GM12878 (cell line): Measurements from ENCODE around the gene KRT73. TPM values are rescaled to one million over a fixed set of nuclear protein-coding genes. Genes with fewer than 3 reads are reported as not detected.

Source experiments
- ATAC-seq: fragments of 200-7000 bp; cut with Tn5 transposase; 3 replicates; pipeline ENCODE4 v1.9.1; 2020; ENCODE audit warnings: mild to moderate bottlenecking, moderate library complexity
- BruUV-seq: library from RNA; stranded (reverse); fragments of 400-500 nt; replicated peaks from 2 replicates; lab custom pipeline; 2021; lab: Mats Ljungman, UMichigan
- CTCF ChIA-PET: fragments of 300-600 bp; sonication (Branson Sonifier 250); formaldehyde crosslinking; extraction: SDS; loops from one replicate; lab custom pipeline; 2021; ENCODE audit warnings: inconsistent platforms; lab: Yijun Ruan, JAX
- POLR2A ChIA-PET: fragments of 350-600 bp; formaldehyde crosslinking; extraction: SDS; loops from one replicate; lab custom pipeline; 2021; ENCODE audit warnings: inconsistent platforms; lab: Charles Lee
- RAD21 ChIA-PET: fragments of 300-600 bp; sonication (Branson Sonifier 250); formaldehyde crosslinking; loops from one replicate; lab custom pipeline; 2023; ENCODE audit warnings: antibody characterized with exemption; ENCODE audit not compliant: unreplicated experiment; lab: Charles Lee
- SMC1A ChIA-PET: fragments of 300-600 bp; sonication (Branson Sonifier 250); formaldehyde crosslinking; loops from one replicate; lab custom pipeline; 2023; ENCODE audit not compliant: unreplicated experiment, uncharacterized antibody; lab: Charles Lee
- DNase-seq: peaks from one replicate; pipeline ENCODE4 v3.0.0-alpha.2; 2011; ENCODE audit warnings: low read depth, low spot score
- FAIRE-seq: peaks from 3 replicates; lab custom pipeline; 2011; peaks lifted over from hg19 to GRCh38; lab: Jason Lieb, UNC
- H2AFZ ChIP-seq: 2 replicates; pipeline ENCODE4 v1.6.0; 2011; ENCODE audit warnings: low read depth, low read length, control low read depth; ENCODE audit not compliant: control insufficient read depth
- H3K27ac ChIP-seq: 2 replicates; pipeline ENCODE4 v1.5.1; 2011; ENCODE audit warnings: control low read depth; ENCODE audit not compliant: control insufficient read depth, insufficient read depth
- H3K27me3 ChIP-seq, 2 experiments: replicated peaks in 1 of 2; 2 replicates each; pipeline versions ENCODE4 v1.6.0 to v1.6.1; 2011; ENCODE audit warnings: low read length in 1 of 2; ENCODE audit not compliant: control insufficient read depth in 2 of 2, insufficient read depth in 2 of 2
- H3K36me3 ChIP-seq, 2 experiments: 2 replicates each; pipeline ENCODE4 v1.5.1; 2011; ENCODE audit warnings: low read length in 1 of 2; ENCODE audit not compliant: control insufficient read depth in 2 of 2, insufficient read depth in 2 of 2
- H3K4me1 ChIP-seq: 2 replicates; pipeline ENCODE4 v1.6.1; 2011; ENCODE audit warnings: mild to moderate bottlenecking, low read length, moderate library complexity, mixed read lengths; ENCODE audit not compliant: control insufficient read depth, insufficient read depth
- H3K4me2 ChIP-seq: 2 replicates; pipeline ENCODE4 v1.6.0; 2011; ENCODE audit warnings: control low read depth; ENCODE audit not compliant: control insufficient read depth, insufficient read depth
- H3K4me3 ChIP-seq: fragments of 200-600 bp; sonication (generic); 2 replicates; pipeline ENCODE4 v1.5.1; 2016
- H3K79me2 ChIP-seq: 2 replicates; pipeline ENCODE4 v1.6.0; 2011; ENCODE audit warnings: low read length; ENCODE audit not compliant: control insufficient read depth, insufficient read depth
- H3K9ac ChIP-seq: 2 replicates; pipeline ENCODE4 v1.8.0; 2011; ENCODE audit warnings: low read length, control low read depth, mixed read lengths; ENCODE audit not compliant: control insufficient read depth, insufficient read depth
- H3K9me3 ChIP-seq: replicated peaks from 3 replicates; pipeline ENCODE4 v1.5.1; 2011; ENCODE audit warnings: mild to moderate bottlenecking, low read length; ENCODE audit not compliant: control insufficient read depth, insufficient read depth
- H4K20me1 ChIP-seq: 2 replicates; pipeline ENCODE4 v1.6.0; 2011; ENCODE audit not compliant: control insufficient read depth, insufficient read depth
- ATF3 ChIP-seq: IDR thresholded peaks from 2 replicates; pipeline ENCODE4 v1.6.1; 2011; ENCODE audit warnings: low read depth, mild to moderate bottlenecking, low read length, moderate library complexity, borderline replicate concordance; ENCODE audit errors: extremely low read depth
- DPF2 ChIP-seq: fragments of 450-650 bp; IDR thresholded peaks from 2 replicates; pipeline ENCODE4 v1.6.1; 2017; ENCODE audit warnings: mild to moderate bottlenecking
- EGR1 ChIP-seq, 2 experiments: IDR thresholded peaks; 1 replicate in 1 of 2; 2 replicates in 1 of 2; pipeline ENCODE4 v1.6.1; 2011 to 2012; ENCODE audit warnings: low read depth in 2 of 2, low read length in 2 of 2, borderline replicate concordance in 1 of 2, mild to moderate bottlenecking in 1 of 2, moderate library complexity in 1 of 2
- ESRRA ChIP-seq: IDR thresholded peaks from 2 replicates; pipeline ENCODE4 v1.6.1; 2012; ENCODE audit warnings: mild to moderate bottlenecking, low read length, improper control_type of control experiment
- FOS ChIP-seq: IDR thresholded peaks from 3 replicates; pipeline ENCODE4 v1.6.1; 2011; ENCODE audit warnings: borderline replicate concordance; ENCODE audit not compliant: insufficient read length; ENCODE audit errors: extremely low read depth
- FOXM1 ChIP-seq: IDR thresholded peaks from 2 replicates; pipeline ENCODE4 v1.6.1; 2012; ENCODE audit warnings: low read depth, mild to moderate bottlenecking, inconsistent platforms, low read length, moderate library complexity
- HSF1 ChIP-seq: fragments of 150-350 bp; IDR thresholded peaks from 2 replicates; pipeline ENCODE4 v1.6.1; 2014; ENCODE audit warnings: mild to moderate bottlenecking, low read depth, low read length
- MAX ChIP-seq: IDR thresholded peaks from 2 replicates; pipeline ENCODE4 v1.6.1; 2012; ENCODE audit warnings: low read depth, low read length, improper control_type of control experiment
- NFIC ChIP-seq: IDR thresholded peaks from 2 replicates; pipeline ENCODE4 v1.6.1; 2012; ENCODE audit warnings: low read depth, mild to moderate bottlenecking, inconsistent platforms, low read length, moderate library complexity
- NFXL1 ChIP-seq: fragments of 450-650 bp; IDR thresholded peaks from 2 replicates; pipeline ENCODE4 v1.6.1; 2017; ENCODE audit warnings: antibody characterized with exemption, mild to moderate bottlenecking, borderline replicate concordance
- POLR2A ChIP-seq: IDR thresholded peaks from 2 replicates; pipeline ENCODE4 v1.6.1; 2011; ENCODE audit warnings: low read depth, mild to moderate bottlenecking, low read length
- POLR2AphosphoS2 ChIP-seq: IDR thresholded peaks from 2 replicates; pipeline ENCODE4 v1.6.1; 2011; ENCODE audit warnings: low read depth, mild to moderate bottlenecking, low read length, improper control_type of control experiment, moderate library complexity
- POU2F2 ChIP-seq: IDR thresholded peaks from 3 replicates; pipeline ENCODE4 v1.6.1; 2011; ENCODE audit warnings: low read depth, mild to moderate bottlenecking, low read length, borderline replicate concordance
- SKIL ChIP-seq: fragments of 450-650 bp; IDR thresholded peaks from 2 replicates; pipeline ENCODE4 v1.6.1; 2017; ENCODE audit warnings: mild to moderate bottlenecking, low read depth, inconsistent platforms; ENCODE audit not compliant: poor library complexity, severe bottlenecking
- SUZ12 ChIP-seq: fragments of 200-600 bp; sonication (generic); IDR thresholded peaks from one replicate; pipeline ENCODE4 v1.6.1; 2018; ENCODE audit warnings: antibody characterized with exemption, mild to moderate bottlenecking; ENCODE audit not compliant: unreplicated experiment
- TBL1XR1 ChIP-seq: IDR thresholded peaks from 2 replicates; pipeline ENCODE4 v1.6.1; 2012; ENCODE audit warnings: low read depth, low read length, improper control_type of control experiment
- ZNF687 ChIP-seq: fragments of 450-650 bp; IDR thresholded peaks from 2 replicates; pipeline ENCODE4 v1.6.1; 2017; ENCODE audit warnings: mild to moderate bottlenecking, moderate library complexity
- WGBS: methylation state at CpG from one replicate; pipeline ENCODE4 v1.1.6; 2016; ENCODE audit warnings: low lambda C conversion rate; ENCODE audit not compliant: insufficient replicate concordance, insufficient coverage; ENCODE audit errors: missing lambda C conversion rate; 5-methylcytosine and 5-hydroxymethylcytosine counted together
- in situ Hi-C: fragments of 300-500 bp; cut with MboI; formaldehyde crosslinking; loops from 9 replicates; pipeline ENCODE4 v1.14.3; 2018; ENCODE audit warnings: mixed read lengths
- intact Hi-C: fragments of 100-400 bp; cut with micrococcal nuclease; formaldehyde crosslinking; loops from one replicate; pipeline ENCODE4 v1.14.2; 2022; ENCODE audit not compliant: unreplicated experiment
- polyA plus RNA-seq, 11 experiments: library from polyadenylated mRNA; depleted of rRNA in 4 of 11; unstranded in 6 of 11; stranded (reverse) in 5 of 11; fragments of >200 nt; fragmentation: Nextera tagmentation in 4 of 11; fragmentation: Illumina TruSeq in 1 of 11; extraction: Ambion mirVana in 4 of 11; extraction: Trizol in 1 of 11; gene quantifications; 1 replicate in 1 of 11; 2 replicates in 10 of 11; pipeline versions ENCODE4 v1.2.1 to v1.2.3, GENCODE V29; 2011 to 2016; ENCODE audit warnings: inconsistent platforms in 2 of 11, missing spikeins in 2 of 11, low read depth in 1 of 11
- total RNA-seq, 4 experiments: library from RNA; depleted of rRNA in 3 of 4; stranded (reverse); fragments of >200 nt in 3 of 4; fragmentation: Illumina TruSeq in 1 of 4; extraction: Trizol in 1 of 4; gene quantifications; 2 replicates each; pipeline versions ENCODE4 v1.2.1 to v1.2.3, GENCODE V29; 2013 to 2021

KRT73 gene
- total and polyA plus RNA-seq, 10 of the 15 experiments (the other 5 are each of a cell fraction or from before 2014, with no cell fraction given), result not detected

GRCh38 chr12:52603314-52603713 lies 15.0 kb downstream of the KRT73 start (continued):
- no peak for TF ChIP-seq ESRRA
- no peak for TF ChIP-seq DPF2
- TF ChIP-seq POU2F2, result no peak
- TF ChIP-seq FOS, result no peak
- no peak for TF ChIP-seq TBL1XR1
- TF ChIP-seq SKIL, result no peak
- TF ChIP-seq HSF1, result no peak
- no peak for TF ChIP-seq MAX
- no peak for TF ChIP-seq NFIC
- TF ChIP-seq POLR2A, result no peak
- TF ChIP-seq SUZ12, result no peak

- in situ Hi-C loops (no loop called here), intact Hi-C loops (no loop called here)
- H3K9me3 ChIP-seq, result no peaks in the 10 kb centered on the region
- H3K27ac ChIP-seq, result no peak overlapping the region
- H3K9ac ChIP-seq, result no peak overlapping the region
- H2AFZ ChIP-seq, result no peak overlapping the region
- no peak overlapping the region for H3K4me3 ChIP-seq
- no peaks in the 10 kb centered on the region for H3K36me3 ChIP-seq
- H3K4me2 ChIP-seq, result no peak overlapping the region
- ATAC-seq (no peak), DNase-seq (no peak), FAIRE-seq (no peak)
- ChIA-PET SMC1A (no interaction called here), CTCF (no interaction called here), POLR2A (no interaction called here), RAD21 (no interaction called here)
- peaks cover 0 to 14% of the 10 kb centered on the region in 2 experiments; a peak in 3 of 4 replicates for H3K27me3 ChIP-seq
- H4K20me1 ChIP-seq, result no peaks in the 10 kb centered on the region
- no TSS peak for BruUV-seq
- no peaks in the 10 kb centered on the region for H3K79me2 ChIP-seq
- no peaks in the 10 kb centered on the region for H3K4me1 ChIP-seq
- 61% methylated on average over 5 of the region's 5 CpGs for WGBS
- TF ChIP-seq ATF3 (no peak), ZNF687 (no peak), POLR2AphosphoS2 (no peak), EGR1 (IDR thresholded peaks at IDR 0.05; ENCODE audit: borderline replicate concordance in 1 of 2, low read depth in 2 of 2, low read length in 2 of 2) (no peak), NFXL1 (no peak), FOXM1 (no peak)
Measured at GRCh38 chr12:52602552-52602951, 15.8 kb downstream of the KRT73 start.
